GM12878 (cell line): ENCODE measurements around the gene CELF2. TPM values are rescaled to one million over a fixed set of nuclear protein-coding genes. Genes with fewer than 3 reads are reported as not detected.

Source experiments
- ATAC-seq: fragments of 200-7000 bp; cut with Tn5 transposase; 3 replicates; pipeline ENCODE4 v1.9.1; 2020; ENCODE audit warnings: mild to moderate bottlenecking, moderate library complexity
- BruUV-seq: library from RNA; stranded (reverse); fragments of 400-500 nt; replicated peaks from 2 replicates; lab custom pipeline; 2021; lab: Mats Ljungman, UMichigan
- CTCF ChIA-PET: fragments of 300-600 bp; sonication (Branson Sonifier 250); formaldehyde crosslinking; extraction: SDS; loops from one replicate; lab custom pipeline; 2021; ENCODE audit warnings: inconsistent platforms; lab: Yijun Ruan, JAX
- POLR2A ChIA-PET: fragments of 350-600 bp; formaldehyde crosslinking; extraction: SDS; loops from one replicate; lab custom pipeline; 2021; ENCODE audit warnings: inconsistent platforms; lab: Charles Lee
- RAD21 ChIA-PET: fragments of 300-600 bp; sonication (Branson Sonifier 250); formaldehyde crosslinking; loops from one replicate; lab custom pipeline; 2023; ENCODE audit warnings: antibody characterized with exemption; ENCODE audit not compliant: unreplicated experiment; lab: Charles Lee
- SMC1A ChIA-PET: fragments of 300-600 bp; sonication (Branson Sonifier 250); formaldehyde crosslinking; loops from one replicate; lab custom pipeline; 2023; ENCODE audit not compliant: unreplicated experiment, uncharacterized antibody; lab: Charles Lee
- DNase-seq: peaks from one replicate; pipeline ENCODE4 v3.0.0-alpha.2; 2011; ENCODE audit warnings: low read depth, low spot score
- FAIRE-seq: peaks from 3 replicates; lab custom pipeline; 2011; peaks lifted over from hg19 to GRCh38; lab: Jason Lieb, UNC
- H2AFZ ChIP-seq: 2 replicates; pipeline ENCODE4 v1.6.0; 2011; ENCODE audit warnings: low read depth, low read length, control low read depth; ENCODE audit not compliant: control insufficient read depth
- H3K27ac ChIP-seq: 2 replicates; pipeline ENCODE4 v1.5.1; 2011; ENCODE audit warnings: control low read depth; ENCODE audit not compliant: control insufficient read depth, insufficient read depth
- H3K27me3 ChIP-seq, 2 experiments: replicated peaks in 1 of 2; 2 replicates each; pipeline versions ENCODE4 v1.6.0 to v1.6.1; 2011; ENCODE audit warnings: low read length in 1 of 2; ENCODE audit not compliant: control insufficient read depth in 2 of 2, insufficient read depth in 2 of 2
- H3K36me3 ChIP-seq, 2 experiments: 2 replicates each; pipeline ENCODE4 v1.5.1; 2011; ENCODE audit warnings: low read length in 1 of 2; ENCODE audit not compliant: control insufficient read depth in 2 of 2, insufficient read depth in 2 of 2
- H3K4me1 ChIP-seq: 2 replicates; pipeline ENCODE4 v1.6.1; 2011; ENCODE audit warnings: mild to moderate bottlenecking, low read length, moderate library complexity, mixed read lengths; ENCODE audit not compliant: control insufficient read depth, insufficient read depth
- H3K4me2 ChIP-seq: 2 replicates; pipeline ENCODE4 v1.6.0; 2011; ENCODE audit warnings: control low read depth; ENCODE audit not compliant: control insufficient read depth, insufficient read depth
- H3K4me3 ChIP-seq: fragments of 200-600 bp; sonication (generic); 2 replicates; pipeline ENCODE4 v1.5.1; 2016
- H3K79me2 ChIP-seq: 2 replicates; pipeline ENCODE4 v1.6.0; 2011; ENCODE audit warnings: low read length; ENCODE audit not compliant: control insufficient read depth, insufficient read depth
- H3K9ac ChIP-seq: 2 replicates; pipeline ENCODE4 v1.8.0; 2011; ENCODE audit warnings: low read length, control low read depth, mixed read lengths; ENCODE audit not compliant: control insufficient read depth, insufficient read depth
- H3K9me3 ChIP-seq: replicated peaks from 3 replicates; pipeline ENCODE4 v1.5.1; 2011; ENCODE audit warnings: mild to moderate bottlenecking, low read length; ENCODE audit not compliant: control insufficient read depth, insufficient read depth
- H4K20me1 ChIP-seq: 2 replicates; pipeline ENCODE4 v1.6.0; 2011; ENCODE audit not compliant: control insufficient read depth, insufficient read depth
- BMI1 ChIP-seq: fragments of 450-650 bp; IDR thresholded peaks from 2 replicates; pipeline ENCODE4 v1.6.1; 2016; ENCODE audit warnings: mild to moderate bottlenecking, moderate library complexity, borderline replicate concordance
- CBX3 ChIP-seq: fragments of 200-600 bp; sonication (generic); IDR thresholded peaks from 2 replicates; pipeline ENCODE4 v1.6.1; 2016; ENCODE audit warnings: low read depth, borderline replicate concordance
- CHD2 ChIP-seq: IDR thresholded peaks from 2 replicates; pipeline ENCODE4 v1.6.1; 2011; ENCODE audit warnings: low read depth, low read length, improper control_type of control experiment, borderline replicate concordance
- CREM ChIP-seq: IDR thresholded peaks from 2 replicates; pipeline ENCODE4 v1.6.1; 2014; ENCODE audit warnings: antibody characterized with exemption, low read depth
- EED ChIP-seq: sonication (generic); IDR thresholded peaks from 2 replicates; pipeline ENCODE4 v1.6.1; 2016; ENCODE audit warnings: antibody characterized with exemption, low read depth
- FOXM1 ChIP-seq: IDR thresholded peaks from 2 replicates; pipeline ENCODE4 v1.6.1; 2012; ENCODE audit warnings: low read depth, mild to moderate bottlenecking, inconsistent platforms, low read length, moderate library complexity
- MYB ChIP-seq: fragments of 150-350 bp; IDR thresholded peaks from 2 replicates; pipeline ENCODE4 v1.6.1; 2014; ENCODE audit warnings: mild to moderate bottlenecking, low read depth, low read length, borderline replicate concordance
- NR2C1 ChIP-seq: fragments of 450-650 bp; IDR thresholded peaks from 2 replicates; pipeline ENCODE4 v1.6.1; 2017; ENCODE audit warnings: antibody characterized with exemption, mild to moderate bottlenecking, moderate library complexity
- PAX8 ChIP-seq: fragments of 450-650 bp; IDR thresholded peaks from 2 replicates; pipeline ENCODE4 v1.6.1; 2017; ENCODE audit warnings: mild to moderate bottlenecking, moderate library complexity
- POU2F2 ChIP-seq: IDR thresholded peaks from 3 replicates; pipeline ENCODE4 v1.6.1; 2011; ENCODE audit warnings: low read depth, mild to moderate bottlenecking, low read length, borderline replicate concordance
- RAD21 ChIP-seq: IDR thresholded peaks from 2 replicates; pipeline ENCODE4 v1.6.1; 2011; ENCODE audit warnings: mild to moderate bottlenecking, low read depth, low read length, moderate library complexity; ENCODE audit not compliant: insufficient read depth
- RB1 ChIP-seq: fragments of 450-650 bp; formaldehyde crosslinking; IDR thresholded peaks from 2 replicates; pipeline ENCODE4 v1.6.1; 2017; ENCODE audit warnings: mild to moderate bottlenecking, borderline replicate concordance
- RELA ChIP-seq: fragments of 450-650 bp; IDR thresholded peaks from 2 replicates; pipeline ENCODE4 v1.8.0; 2014; ENCODE audit warnings: borderline replicate concordance; ENCODE audit not compliant: partially characterized antibody
- SIX5 ChIP-seq: IDR thresholded peaks from 2 replicates; pipeline ENCODE4 v1.6.1; 2011; ENCODE audit warnings: mild to moderate bottlenecking, low read depth, low read length, moderate library complexity; ENCODE audit not compliant: severe bottlenecking
- SMC3 ChIP-seq: IDR thresholded peaks from 2 replicates; pipeline ENCODE4 v1.6.1; 2011; ENCODE audit warnings: low read length, improper control_type of control experiment, borderline replicate concordance
- SREBF2 ChIP-seq: IDR thresholded peaks from 2 replicates; pipeline ENCODE4 v1.6.1; 2012; ENCODE audit warnings: mild to moderate bottlenecking, low read length
- SUZ12 ChIP-seq: fragments of 200-600 bp; sonication (generic); IDR thresholded peaks from one replicate; pipeline ENCODE4 v1.6.1; 2018; ENCODE audit warnings: antibody characterized with exemption, mild to moderate bottlenecking; ENCODE audit not compliant: unreplicated experiment
- TCF3 ChIP-seq: IDR thresholded peaks from 2 replicates; pipeline ENCODE4 v1.6.1; 2012; ENCODE audit warnings: low read depth, mild to moderate bottlenecking, low read length, borderline replicate concordance; ENCODE audit not compliant: insufficient read depth
- WRNIP1 ChIP-seq: IDR thresholded peaks from 2 replicates; pipeline ENCODE4 v1.6.1; 2011; ENCODE audit warnings: low read depth, low read length, improper control_type of control experiment, borderline replicate concordance
- ZBED1 ChIP-seq: IDR thresholded peaks from 2 replicates; pipeline ENCODE4 v1.6.1; 2016; ENCODE audit warnings: borderline replicate concordance
- ZBTB11 ChIP-seq: fragments of 450-650 bp; formaldehyde crosslinking; IDR thresholded peaks from 2 replicates; pipeline ENCODE4 v1.5.0; 2022; ENCODE audit warnings: mild to moderate bottlenecking, missing genetic modification characterization
- ZNF207 ChIP-seq: fragments of 450-650 bp; IDR thresholded peaks from 2 replicates; pipeline ENCODE4 v1.6.1; 2014; ENCODE audit warnings: antibody characterized with exemption, mild to moderate bottlenecking, borderline replicate concordance
- ZZZ3 ChIP-seq: IDR thresholded peaks from 2 replicates; pipeline ENCODE4 v1.6.1; 2011; ENCODE audit warnings: low read depth; ENCODE audit not compliant: control insufficient read depth, insufficient read length
- WGBS: methylation state at CpG from one replicate; pipeline ENCODE4 v1.1.6; 2016; ENCODE audit warnings: low lambda C conversion rate; ENCODE audit not compliant: insufficient replicate concordance, insufficient coverage; ENCODE audit errors: missing lambda C conversion rate; 5-methylcytosine and 5-hydroxymethylcytosine counted together
- in situ Hi-C: fragments of 300-500 bp; cut with MboI; formaldehyde crosslinking; loops from 9 replicates; pipeline ENCODE4 v1.14.3; 2018; ENCODE audit warnings: mixed read lengths
- intact Hi-C: fragments of 100-400 bp; cut with micrococcal nuclease; formaldehyde crosslinking; loops from one replicate; pipeline ENCODE4 v1.14.2; 2022; ENCODE audit not compliant: unreplicated experiment
- polyA plus RNA-seq, 11 experiments: library from polyadenylated mRNA; depleted of rRNA in 4 of 11; unstranded in 6 of 11; stranded (reverse) in 5 of 11; fragments of >200 nt; fragmentation: Nextera tagmentation in 4 of 11; fragmentation: Illumina TruSeq in 1 of 11; extraction: Ambion mirVana in 4 of 11; extraction: Trizol in 1 of 11; gene quantifications; 1 replicate in 1 of 11; 2 replicates in 10 of 11; pipeline versions ENCODE4 v1.2.1 to v1.2.3, GENCODE V29; 2011 to 2016; ENCODE audit warnings: inconsistent platforms in 2 of 11, missing spikeins in 2 of 11, low read depth in 1 of 11
- total RNA-seq, 4 experiments: library from RNA; depleted of rRNA in 3 of 4; stranded (reverse); fragments of >200 nt in 3 of 4; fragmentation: Illumina TruSeq in 1 of 4; extraction: Trizol in 1 of 4; gene quantifications; 2 replicates each; pipeline versions ENCODE4 v1.2.1 to v1.2.3, GENCODE V29; 2013 to 2021

CELF2 gene
- total and polyA plus RNA-seq, 10 of the 15 experiments (the other 5 are each of a cell fraction or from before 2014, with no cell fraction given): 20.8 to 129 (median 86.3) TPM

DNA sequence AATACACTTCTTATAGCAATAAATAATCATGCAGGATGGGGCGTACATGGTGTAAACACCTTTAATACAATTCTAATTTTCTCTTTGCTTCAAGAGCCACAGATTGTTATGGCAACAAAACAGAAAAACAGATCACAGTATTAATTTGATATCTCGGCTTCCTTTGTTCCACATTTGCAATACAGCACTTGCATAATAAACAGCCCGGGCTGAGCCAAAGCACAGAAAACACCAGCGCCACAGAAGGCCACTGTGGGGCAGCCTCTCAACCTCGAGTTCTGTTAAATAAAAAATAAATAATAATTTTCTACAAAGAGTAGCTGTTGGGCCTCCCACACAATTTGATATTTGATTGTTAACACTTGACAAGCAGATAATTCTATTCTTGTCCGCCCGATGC, 337.9 kb downstream of the CELF2 start (continued):
- TF ChIP-seq NR2C1 (no peak), SREBF2 (no peak), ZBED1 (no peak), WRNIP1 (no peak), SUZ12 (no peak), SIX5 (no peak), ZNF207 (no peak), CBX3 (no peak), PAX8 (no peak)

DNA sequence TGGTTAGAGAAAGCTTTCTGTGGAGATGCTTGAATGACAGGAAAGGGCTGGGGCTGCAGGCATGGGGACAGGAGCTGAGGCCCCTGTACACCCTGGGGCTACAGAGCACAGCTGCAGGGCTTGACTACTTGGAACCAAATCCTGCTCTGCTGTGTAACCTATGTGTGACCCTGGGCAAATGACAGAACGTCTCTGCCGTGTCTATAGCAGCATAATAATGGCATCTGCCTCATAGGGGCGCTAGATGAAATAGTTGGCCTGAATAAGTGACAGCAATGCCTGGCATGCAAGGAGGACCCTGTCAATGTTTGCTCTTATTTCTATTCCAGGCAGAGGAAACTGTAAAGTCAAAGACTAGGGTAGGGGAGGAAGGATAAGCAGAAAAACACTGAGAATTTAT, 339.8 kb downstream of the CELF2 start:
- in situ Hi-C loops (no loop called here), intact Hi-C loops (no loop called here)
- RAD21 ChIA-PET: no interaction called here
- FAIRE-seq: no peak
- H3K9ac ChIP-seq: no peak overlapping the region
- no peak overlapping the region for H3K4me2 ChIP-seq
- no peaks in the 10 kb centered on the region for H4K20me1 ChIP-seq
- POLR2A ChIA-PET: no interaction called here
- H3K27me3 ChIP-seq: no peaks in the 10 kb centered on the region
- H3K79me2 ChIP-seq: no peaks in the 10 kb centered on the region
- no peaks in the 10 kb centered on the region for H3K4me1 ChIP-seq
- H3K9me3 ChIP-seq: no peaks in the 10 kb centered on the region; the same call in 1 of the 3 replicates
- no peak for DNase-seq
- BruUV-seq: no TSS peak
- no peak overlapping the region for H3K4me3 ChIP-seq
- no peak overlapping the region for H2AFZ ChIP-seq
- no peaks in the 10 kb centered on the region for H3K36me3 ChIP-seq
- H3K27ac ChIP-seq: no peak overlapping the region
- ATAC-seq: no peak
- 22% methylated on average over 3 of the region's 3 CpGs for WGBS
- SMC1A ChIA-PET: no interaction called here
- CTCF ChIA-PET: no interaction called here
- TF ChIP-seq EED (no peak), MYB (no peak), TCF3 (no peak), CREM (no peak), RELA (no peak), ZBTB11 (CRISPR knock-in tag) (no peak), PAX8 (no peak), SMC3 (no peak), BMI1 (no peak), RAD21 (no peak), POU2F2 (no peak), RB1 (no peak), ZZZ3 (no peak), FOXM1 (no peak), CHD2 (no peak)
